Caco-2 (cell line): ENCODE results near the gene RALGAPA2. TPM values are rescaled to one million over a fixed set of nuclear protein-coding genes. Genes with fewer than 3 reads are reported as not detected.

Source experiments
- BruUV-seq: library from RNA; stranded (reverse); fragments of 400-500 nt; replicated peaks from 2 replicates; lab custom pipeline; 2021; lab: Mats Ljungman, UMichigan
- CTCF ChIA-PET: fragments of 300-600 bp; sonication (Branson Sonifier 250); formaldehyde crosslinking; loops from one replicate; lab custom pipeline; 2022; ENCODE audit warnings: antibody characterized with exemption; lab: Charles Lee
- POLR2A ChIA-PET: fragments of 300-600 bp; sonication (Branson Sonifier 250); formaldehyde crosslinking; loops from one replicate; lab custom pipeline; 2022; ENCODE audit warnings: antibody characterized with exemption; lab: Charles Lee
- DNase-seq, 2 experiments: peaks; one replicate each; pipeline versions ENCODE4 v3.0.0 to v3.0.0-alpha.2; 2020 to 2022
- H3K27me3 ChIP-seq: replicated peaks from 2 replicates; pipeline ENCODE4 v1.6.0; 2011; ENCODE audit warnings: low read length; ENCODE audit not compliant: control insufficient read depth, insufficient read depth
- H3K36me3 ChIP-seq: 2 replicates; pipeline ENCODE4 v1.5.1; 2011; ENCODE audit warnings: low read length; ENCODE audit not compliant: control insufficient read depth, insufficient read depth
- H3K4me1 ChIP-seq: fragments of 250-450 bp; sonication (Bioruptor Pico); 2 replicates; pipeline ENCODE4 v1.5.1; 2020; ENCODE audit warnings: mild to moderate bottlenecking
- H3K4me3 ChIP-seq: 2 replicates; pipeline ENCODE4 v1.5.1; 2011; ENCODE audit warnings: low read depth, mild to moderate bottlenecking, control low read depth, low read length
- H3K9me3 ChIP-seq: fragments of 250-450 bp; sonication (Bioruptor Pico); 2 replicates; pipeline ENCODE4 v1.5.1; 2020; ENCODE audit warnings: mild to moderate bottlenecking, moderate library complexity
- H3K27ac Mint-ChIP-seq: one replicate; pipeline ENCODE4 v1.8.0; 2022; ENCODE audit warnings: mixed read lengths; ENCODE audit not compliant: unreplicated experiment
- H3K27me3 Mint-ChIP-seq: one replicate; pipeline ENCODE4 v1.8.0; 2022; ENCODE audit warnings: mixed read lengths; ENCODE audit not compliant: insufficient read depth, unreplicated experiment
- H3K36me3 Mint-ChIP-seq: one replicate; pipeline ENCODE4 v1.8.0; 2022; ENCODE audit warnings: mild to moderate bottlenecking, mixed read lengths; ENCODE audit not compliant: insufficient read depth, unreplicated experiment
- H3K4me1 Mint-ChIP-seq: one replicate; pipeline ENCODE4 v1.8.0; 2022; ENCODE audit warnings: low read depth, mixed read lengths; ENCODE audit not compliant: unreplicated experiment
- H3K4me3 Mint-ChIP-seq: one replicate; pipeline ENCODE4 v1.8.0; 2022; ENCODE audit warnings: mild to moderate bottlenecking, moderate library complexity, mixed read lengths; ENCODE audit not compliant: unreplicated experiment
- H3K9me3 Mint-ChIP-seq: one replicate; pipeline ENCODE4 v1.8.0; 2022; ENCODE audit warnings: mixed read lengths; ENCODE audit not compliant: unreplicated experiment
- CTCF ChIP-seq, 2 experiments: fragments of 200-600 bp in 1 of 2; IDR thresholded peaks; 1 replicate in 1 of 2; 2 replicates in 1 of 2; pipeline versions ENCODE4 v1.5.1 to v1.8.0; 2011 to 2022; ENCODE audit warnings: antibody characterized with exemption in 1 of 2, control low read depth in 1 of 2, inconsistent platforms in 1 of 2, low read depth in 1 of 2, low read length in 1 of 2, mild to moderate bottlenecking in 1 of 2, moderate library complexity in 1 of 2; ENCODE audit not compliant: insufficient read depth in 1 of 2, severe bottlenecking in 1 of 2, unreplicated experiment in 1 of 2
- intact Hi-C: fragments of 100-400 bp; cut with micrococcal nuclease; formaldehyde crosslinking; loops from one replicate; pipeline ENCODE4 v1.10.0; 2022; ENCODE audit not compliant: unreplicated experiment
- total RNA-seq: library from RNA; stranded (reverse); gene quantifications from 2 replicates; pipeline ENCODE4 v1.2.3, GENCODE V29; 2022

RALGAPA2 gene
- total RNA-seq, 1 experiment from 2014 or later, result 17.3 TPM

GRCh38 chr20:20519269-20519668 lies 193.2 kb downstream of the RALGAPA2 start:
- Mint-ChIP-seq H3K27ac (no peak overlapping the region), H3K27me3 (no peaks in the 10 kb centered on the region), H3K9me3 (no peaks in the 10 kb centered on the region), H3K36me3 (peaks cover 10% of the 10 kb centered on the region), H3K4me3 (no peak overlapping the region), H3K4me1 (peaks cover 10% of the 10 kb centered on the region)
- Histone ChIP-seq H3K27me3 (no peaks in the 10 kb centered on the region), H3K9me3 (peaks cover 10% of the 10 kb centered on the region), H3K4me1 (no peaks in the 10 kb centered on the region), H3K4me3 (no peak overlapping the region), H3K36me3 (peaks cover 3% of the 10 kb centered on the region; the same call in 1 of the 2 replicates)
- peak in 1 of 2 experiments; percentile 48 for DNase-seq
- ChIA-PET CTCF (no interaction called here), POLR2A (no interaction called here)
- no TSS peak for BruUV-seq
- TF ChIP-seq CTCF (IDR thresholded peaks at IDR 0.05; ENCODE audit: insufficient read depth in 1 of 2, low read depth in 1 of 2, low read length in 1 of 2, severe bottlenecking in 1 of 2, unreplicated experiment in 1 of 2), result no peak
- intact Hi-C loops, result loop anchor here (5.0 kb wide), 1 partner anchor 48 kb away; no protein-coding TSS in a partner anchor

DNA sequence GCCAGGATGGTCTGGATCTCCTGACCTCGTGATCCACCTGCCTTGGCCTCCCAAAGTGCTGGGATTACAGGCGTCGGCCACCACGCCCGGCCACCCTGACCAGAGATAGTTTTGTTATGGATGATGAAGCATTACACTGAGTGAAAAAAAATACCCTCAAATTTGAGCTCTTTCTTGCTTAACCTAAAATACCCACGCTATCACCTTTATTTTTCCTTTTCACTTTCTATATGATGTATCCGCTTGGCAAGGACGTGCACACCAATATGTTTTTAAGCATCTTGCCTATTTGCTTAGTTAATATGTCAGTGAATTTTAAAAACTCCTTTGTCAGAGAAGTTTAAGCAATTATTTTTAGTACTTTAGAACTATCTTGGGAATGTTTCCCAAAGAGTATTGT lies 194.2 kb downstream of the RALGAPA2 start:
- Mint-ChIP-seq H3K9me3 (peaks cover under 1% of the 10 kb centered on the region), H3K4me1 (peaks cover 10% of the 10 kb centered on the region), H3K4me3 (no peak overlapping the region), H3K27ac (no peak overlapping the region), H3K27me3 (no peaks in the 10 kb centered on the region), H3K36me3 (peaks cover 10% of the 10 kb centered on the region)
- POLR2A ChIA-PET, result no interaction called here
- Histone ChIP-seq H3K36me3 (peaks cover 5% of the 10 kb centered on the region; the same call in 1 of the 2 replicates), H3K9me3 (peaks cover 15% of the 10 kb centered on the region), H3K4me1 (no peaks in the 10 kb centered on the region), H3K27me3 (no peaks in the 10 kb centered on the region), H3K4me3 (no peak overlapping the region)
- no peak for DNase-seq
- intact Hi-C loops, result loop anchor here (5.0 kb wide), 1 partner anchor 49 kb away; no protein-coding TSS in a partner anchor
- CTCF ChIA-PET, result no interaction called here
- BruUV-seq, result no TSS peak
- no peak for TF ChIP-seq CTCF (IDR thresholded peaks at IDR 0.05; ENCODE audit: insufficient read depth in 1 of 2, low read depth in 1 of 2, low read length in 1 of 2, severe bottlenecking in 1 of 2, unreplicated experiment in 1 of 2)

GRCh38 chr20:20517296-20517695 lies 195.1 kb downstream of the RALGAPA2 start:
- BruUV-seq, result no TSS peak
- POLR2A ChIA-PET, result no interaction called here
- H3K4me1 Mint-ChIP-seq, result peaks cover 10% of the 10 kb centered on the region
- H3K27me3 Mint-ChIP-seq, result no peaks in the 10 kb centered on the region
- no peak overlapping the region for H3K4me3 Mint-ChIP-seq
- CTCF ChIA-PET, result interaction anchor here (0.6 kb wide), 1 partner anchor 31 kb away, joined by 3 read pairs; no protein-coding TSS in a partner anchor
- no peak for DNase-seq
- H3K9me3 Mint-ChIP-seq, result peaks cover 10% of the 10 kb centered on the region
- peaks cover 19% of the 10 kb centered on the region for H3K36me3 Mint-ChIP-seq
- peaks cover 15% of the 10 kb centered on the region for H3K9me3 ChIP-seq
- intact Hi-C loops, result loop anchor here (5.0 kb wide), 1 partner anchor 50 kb away; no protein-coding TSS in a partner anchor
- H3K27me3 ChIP-seq, result no peaks in the 10 kb centered on the region
- no peak overlapping the region for H3K27ac Mint-ChIP-seq
- no peaks in the 10 kb centered on the region for H3K4me1 ChIP-seq
- H3K4me3 ChIP-seq, result no peak overlapping the region
- TF ChIP-seq CTCF (IDR thresholded peaks at IDR 0.05; ENCODE audit: insufficient read depth in 1 of 2, low read depth in 1 of 2, low read length in 1 of 2, severe bottlenecking in 1 of 2, unreplicated experiment in 1 of 2), result no peak
- peaks cover 5% of the 10 kb centered on the region; the same call in 1 of the 2 replicates for H3K36me3 ChIP-seq
